Measurements from ENCODE around the gene RAB43.

The RAB43 gene

DNA sequence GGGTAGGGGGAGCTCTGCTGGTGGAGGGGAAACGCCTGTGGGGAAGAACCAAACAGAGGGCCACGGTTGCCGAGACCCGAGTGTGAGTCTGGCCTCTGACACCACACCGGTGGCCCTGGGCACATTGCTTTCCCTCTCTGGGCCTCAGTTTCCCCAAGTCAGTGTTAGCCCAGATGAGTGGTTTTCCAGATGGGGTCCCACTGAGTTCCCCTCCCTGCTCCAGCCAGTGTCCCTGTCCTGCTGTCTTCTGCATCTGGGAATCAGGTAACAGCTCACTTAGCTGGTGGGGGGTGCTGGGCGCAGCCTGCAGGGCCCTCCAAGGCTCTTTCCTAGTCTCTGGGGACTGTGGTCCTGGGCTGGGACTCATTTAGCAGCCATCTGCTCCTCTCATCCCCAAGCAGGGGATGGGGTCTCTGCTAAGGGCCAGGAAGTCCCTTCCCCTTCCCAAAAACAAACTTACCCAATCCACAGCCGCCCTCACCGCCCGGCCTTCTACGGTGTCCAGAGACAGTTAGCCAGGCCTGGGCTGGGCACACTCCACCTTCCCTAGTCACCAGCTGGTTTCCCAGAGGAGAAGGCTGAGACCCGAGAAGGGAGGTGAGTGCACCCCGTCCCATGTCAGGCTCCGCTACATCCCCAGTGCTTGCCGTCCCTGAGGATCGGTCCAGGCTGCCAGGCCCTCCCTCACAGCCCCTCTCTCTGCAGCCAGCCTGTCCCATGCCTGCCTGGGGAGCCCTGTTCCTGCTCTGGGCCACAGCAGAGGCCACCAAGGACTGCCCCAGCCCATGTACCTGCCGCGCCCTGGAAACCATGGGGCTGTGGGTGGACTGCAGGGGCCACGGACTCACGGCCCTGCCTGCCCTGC lies 60.3 kb downstream of the RAB43 start:
- no peak for DNase-seq (ENCODE audit: low read depth in 3 of 3)

- no peak for DNase-seq (ENCODE audit: low read depth in 3 of 3)
These were observed 61.2 kb downstream of the RAB43 start, which contains the start of gene GP9 for GRCh38 chr3:129060276-129061022. Gene GP9 (plus strand): TSS chr3:129060779. CDS start chr3:129061740, 961 bp downstream.

- no peak for DNase-seq (ENCODE audit: low read depth in 3 of 3)
These were observed 62.2 kb downstream of the RAB43 start for GRCh38 chr3:129059311-129059958.

GRCh38 chr3:129058441-129059200 lies 63.0 kb downstream of the RAB43 start:
- no peak for DNase-seq (ENCODE audit: low read depth in 3 of 3)

DNA sequence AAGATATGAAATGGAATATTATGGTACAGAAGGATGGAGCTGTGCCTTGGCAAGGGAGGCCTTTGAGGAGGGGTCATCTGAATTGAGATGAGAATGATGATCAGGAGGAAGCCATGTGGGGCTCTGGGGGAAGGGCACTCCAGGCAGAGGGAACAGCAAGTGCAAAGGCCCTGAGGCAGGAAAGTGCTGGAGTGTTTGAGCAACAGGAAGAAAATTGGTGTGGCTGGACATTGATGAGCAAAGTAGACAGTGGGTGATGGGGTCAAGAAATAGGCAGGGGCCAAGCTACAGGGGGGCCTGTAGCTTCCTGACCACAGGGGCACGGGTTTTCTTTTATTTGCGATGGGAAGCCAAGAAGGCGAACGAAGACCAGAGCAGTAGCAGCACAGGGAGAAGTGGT lies 64.4 kb downstream of the RAB43 start:
- no peak for DNase-seq (ENCODE audit: low read depth in 3 of 3)

DNA sequence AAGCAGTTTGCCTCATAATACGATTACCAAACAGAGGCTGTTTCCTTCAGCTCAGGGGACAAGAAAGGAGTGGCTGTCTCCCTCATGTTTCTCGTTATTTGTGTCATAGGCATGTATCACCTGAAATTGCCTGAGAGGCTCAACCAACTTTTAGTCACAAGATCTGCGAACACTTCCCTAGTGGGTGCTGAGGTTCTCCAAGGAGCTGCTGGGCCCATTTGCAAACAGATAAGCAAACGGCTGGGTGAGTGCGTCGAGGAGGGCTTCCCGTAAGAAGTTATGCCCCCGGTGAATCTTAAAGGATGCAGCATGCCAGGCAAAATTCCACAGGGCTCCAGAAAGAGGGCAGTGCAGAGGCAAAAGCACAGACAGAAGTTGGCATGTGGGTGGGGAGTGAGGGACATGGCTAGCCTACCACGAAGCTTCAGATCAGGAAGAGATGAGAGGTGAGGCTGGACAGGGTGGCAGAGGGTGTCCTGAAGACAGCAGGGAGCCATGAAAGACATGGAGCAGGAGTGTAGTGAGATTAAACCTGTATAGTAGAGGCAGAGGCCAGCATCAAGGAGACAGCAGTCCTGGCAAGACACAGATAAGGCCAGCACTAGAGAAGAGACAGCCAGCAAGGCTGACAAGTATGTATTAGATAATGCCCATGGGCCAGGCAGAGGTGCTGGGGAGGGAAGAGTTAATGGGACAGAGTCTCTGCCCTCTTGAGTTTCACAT lies 65.0 kb downstream of the RAB43 start:
- no peak for DNase-seq (ENCODE audit: low read depth in 3 of 3)

GRCh38 chr3:129054605-129055104 lies 66.9 kb downstream of the RAB43 start:
- no peak for DNase-seq (ENCODE audit: low read depth in 3 of 3)

DNA sequence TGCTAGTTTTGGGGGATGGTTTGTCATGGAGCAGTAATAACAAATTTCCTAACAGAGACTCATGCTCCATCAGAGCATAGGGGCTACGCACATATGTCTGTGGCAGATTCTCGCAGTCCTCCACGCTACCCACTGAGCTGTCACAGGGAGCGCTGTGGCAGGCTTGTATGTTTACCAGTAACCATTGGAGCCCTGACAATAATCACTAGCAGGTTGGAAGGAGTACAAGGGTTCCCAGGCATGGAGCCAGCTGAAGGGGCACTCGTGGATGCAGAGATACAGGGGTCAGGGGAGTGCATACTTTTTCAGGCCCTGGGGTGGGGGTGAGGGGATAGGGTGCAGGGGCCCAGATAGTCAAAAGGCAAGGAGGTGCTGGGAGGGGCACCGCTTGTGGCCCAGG lies 68.9 kb downstream of the RAB43 start:
- DNase-seq (ENCODE audit: low read depth in 3 of 3) = no peak

DNA sequence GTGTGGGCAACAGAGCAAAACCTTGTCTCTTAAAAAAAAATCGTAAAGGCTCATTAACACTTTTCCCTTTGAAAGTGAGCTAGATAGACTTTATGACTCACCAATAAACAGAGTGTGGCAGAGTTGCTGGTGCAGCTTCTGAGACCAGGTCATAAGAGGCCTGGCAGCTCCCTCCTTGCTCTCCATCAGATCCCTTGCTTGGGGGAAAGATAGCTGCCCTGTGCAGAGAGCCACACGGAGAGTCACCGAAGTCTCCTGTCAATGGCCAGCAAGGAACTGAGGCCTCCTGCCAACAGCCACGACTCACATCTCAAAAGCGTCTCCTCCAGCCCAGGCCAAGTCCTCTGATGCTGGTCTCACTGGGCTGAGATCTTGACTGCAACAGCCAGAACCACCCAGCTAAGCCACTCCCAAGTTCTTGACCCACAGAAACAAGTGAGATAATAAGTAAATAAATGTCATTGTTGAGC lies 69.7 kb downstream of the RAB43 start:
- no peak for DNase-seq (ENCODE audit: low read depth in 3 of 3)

- no peak for DNase-seq (ENCODE audit: low read depth in 3 of 3)
These were observed 70.9 kb downstream of the RAB43 start for GRCh38 chr3:129050556-129051295.

GRCh38 chr3:129047553-129047839 lies 74.1 kb downstream of the RAB43 start:
- no peak for DNase-seq (ENCODE audit: low read depth in 3 of 3)

GRCh38 chr3:129046732-129047552 lies 74.7 kb downstream of the RAB43 start:
- no peak for DNase-seq (ENCODE audit: low read depth in 3 of 3)

GRCh38 chr3:129046037-129046731 lies 75.4 kb downstream of the RAB43 start:
- peak in 1 of 3 donors; percentile 31 for DNase-seq (ENCODE audit: low read depth in 3 of 3)

- DNase-seq (ENCODE audit: low read depth in 3 of 3) = peak in 1 of 3 donors; percentile 46
These were observed 75.9 kb downstream of the RAB43 start for GRCh38 chr3:129045675-129046036.

DNA sequence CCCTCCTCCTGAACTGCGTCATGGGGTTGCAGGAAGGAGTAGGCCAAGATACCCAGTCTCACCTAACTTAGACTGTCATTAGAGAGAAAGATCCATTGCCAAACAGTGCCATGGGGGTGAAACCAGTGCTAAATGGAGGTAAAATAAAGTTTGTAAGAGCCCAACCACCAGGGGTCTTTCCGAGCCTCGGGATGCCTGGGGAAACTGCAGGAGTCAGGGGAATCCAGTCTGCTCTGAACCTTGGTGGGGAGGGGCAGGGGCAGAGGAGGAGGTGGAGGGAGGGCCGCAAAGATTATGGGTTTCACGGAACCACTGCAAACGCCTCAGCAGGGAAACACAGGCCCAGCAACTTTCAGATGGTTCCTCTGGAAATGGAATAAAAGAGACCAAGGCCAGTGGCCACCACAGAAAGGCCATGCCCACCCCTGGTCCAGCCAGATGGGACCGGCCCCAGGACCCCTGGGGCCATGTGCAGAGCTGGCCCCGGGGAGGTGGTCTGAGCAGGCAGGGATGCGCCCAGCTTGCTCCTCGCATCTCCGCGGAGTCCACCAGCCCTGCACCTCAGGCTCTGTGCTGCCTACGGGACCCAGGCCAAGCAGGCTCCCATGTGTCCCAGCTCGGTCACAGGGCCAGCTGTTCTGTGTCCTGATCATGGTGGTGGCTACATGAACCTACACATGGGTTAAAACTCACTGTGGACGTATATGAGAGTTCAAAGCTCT lies 80.9 kb downstream of the RAB43 start:
- DNase-seq (ENCODE audit: low read depth in 3 of 3) = no peak

DNA sequence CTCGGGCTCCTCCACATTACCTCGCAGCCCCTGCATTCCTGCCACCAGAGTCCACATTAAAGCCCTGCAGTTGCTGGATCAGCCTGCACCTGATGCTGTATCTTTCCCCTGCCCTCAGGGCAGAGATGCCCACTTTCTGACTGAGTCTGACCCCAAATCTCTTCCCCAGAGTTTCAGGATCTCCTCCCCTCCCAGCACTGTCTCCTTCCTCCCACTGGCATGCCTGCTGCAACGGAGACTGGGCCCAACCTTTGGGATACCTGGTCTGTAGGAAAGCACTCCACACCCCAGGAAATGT lies 81.6 kb downstream of the RAB43 start:
- no peak for DNase-seq (ENCODE audit: low read depth in 3 of 3)

DNA sequence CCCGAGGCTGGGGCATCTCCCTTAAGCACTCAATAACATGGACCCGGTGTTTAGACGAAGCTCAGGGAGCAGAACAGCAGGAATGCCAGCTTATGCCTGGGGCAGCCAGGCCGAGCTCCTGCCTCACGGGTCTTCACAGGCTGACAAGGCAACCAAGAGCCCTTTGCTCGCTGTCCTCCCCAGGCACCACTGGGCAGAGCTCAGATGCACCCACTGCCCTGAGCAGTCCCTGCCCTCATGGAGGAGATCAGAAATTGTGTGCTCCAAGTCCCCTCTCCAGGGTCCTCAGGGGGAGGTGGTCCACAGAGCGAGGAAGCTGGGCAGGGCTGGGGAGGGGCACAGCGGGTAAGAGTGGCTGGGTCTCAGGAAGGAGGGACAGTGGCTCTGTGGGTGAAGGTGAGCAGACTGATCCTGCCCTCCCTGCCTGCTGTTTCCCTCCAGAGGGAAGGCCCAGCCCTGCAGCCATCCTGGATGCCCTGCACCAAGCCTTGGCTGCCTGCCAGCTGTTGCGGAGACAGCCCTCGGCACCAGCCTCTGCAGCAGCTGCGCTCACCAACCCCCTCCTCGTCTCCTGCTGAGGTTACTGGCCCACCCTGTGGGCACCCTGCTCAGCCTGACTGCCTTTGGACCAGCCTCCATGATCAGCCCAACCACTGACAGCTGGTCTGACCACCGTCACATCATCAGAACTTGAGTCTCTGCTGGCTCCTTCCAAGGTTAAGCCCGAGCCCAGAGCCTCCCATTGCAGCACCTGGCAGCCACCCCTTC lies 82.1 kb downstream of the RAB43 start:
- DNase-seq (ENCODE audit: low read depth in 3 of 3) = no peak
